ENCODE data around the gene SNAPIN. TPM values are rescaled to one million over a fixed set of nuclear protein-coding genes. Genes with fewer than 3 reads are reported as not detected.
A peak's percentile ranks its signal among the peaks of the same experiment; 100 is the strongest.

Gene SNAPIN
- total RNA-seq, 2 donors from 2014 or later: 29.3 to 33.0 TPM

DNA sequence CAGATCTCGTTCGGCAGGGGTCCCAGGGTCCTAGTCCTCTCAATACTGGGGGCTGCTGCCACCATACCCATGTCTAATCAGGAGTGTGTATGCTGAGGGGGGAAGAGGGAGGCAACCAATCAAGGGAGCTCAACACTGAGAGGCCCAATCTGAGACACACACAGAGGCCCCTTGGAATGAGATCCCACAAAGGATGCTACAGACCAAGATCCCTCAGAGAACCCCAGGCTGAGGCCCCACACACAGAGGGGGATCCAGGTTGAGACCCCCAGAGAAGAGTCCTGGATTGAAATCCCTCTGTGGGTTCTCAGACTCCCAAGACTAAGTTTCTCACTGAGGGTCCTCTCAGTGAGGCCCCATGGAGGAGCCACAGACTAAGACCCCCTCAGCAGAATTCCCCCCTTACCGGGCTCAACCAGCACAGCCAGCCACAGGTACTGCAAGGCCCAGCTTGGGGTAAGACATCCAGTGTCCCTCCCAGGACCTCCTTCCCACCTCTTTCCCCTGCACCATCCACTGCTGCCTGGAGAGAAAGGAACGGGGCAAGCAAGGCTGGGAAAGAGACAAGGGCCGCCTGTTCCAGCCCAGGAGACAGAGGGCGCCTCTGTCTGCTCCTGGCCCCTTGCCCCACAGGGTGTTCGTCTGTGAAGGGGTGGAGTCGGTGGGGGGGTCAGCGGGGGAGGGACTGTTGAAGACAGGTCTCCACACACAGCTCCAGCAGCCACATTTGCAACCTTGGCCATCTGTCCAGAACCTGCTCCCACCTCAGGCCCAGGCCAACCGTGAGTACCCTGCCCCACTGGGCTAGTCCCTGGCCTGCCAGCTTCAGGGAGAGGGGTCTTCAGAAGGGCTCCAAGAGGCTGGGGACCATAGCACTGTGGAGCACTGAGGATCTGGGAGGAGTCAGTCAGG is 30.5 kb upstream of the SNAPIN start, which contains the start of gene S100A1:
Gene S100A1 (plus strand): TSS at position 720 of the 912 bp plus-strand sequence. CDS start 2,088 bp downstream, outside the sequence.
- H3K4me3 ChIP-seq: peak within 1 kb of the TSS; percentile 42
- H3K9ac ChIP-seq (ENCODE audit: low read depth in 2 of 2, low read length in 2 of 2): peak within 1 kb of the TSS; percentile 74 to 78
- peaks cover 9% of the 10 kb centered on the region for H3K4me1 ChIP-seq
- peak within 1 kb of the TSS; percentile 74 for H3K27ac ChIP-seq
- H3K9me3 ChIP-seq: no peaks in the 10 kb centered on the region
- DNase-seq: no peak
- TF ChIP-seq, protein P1, sequence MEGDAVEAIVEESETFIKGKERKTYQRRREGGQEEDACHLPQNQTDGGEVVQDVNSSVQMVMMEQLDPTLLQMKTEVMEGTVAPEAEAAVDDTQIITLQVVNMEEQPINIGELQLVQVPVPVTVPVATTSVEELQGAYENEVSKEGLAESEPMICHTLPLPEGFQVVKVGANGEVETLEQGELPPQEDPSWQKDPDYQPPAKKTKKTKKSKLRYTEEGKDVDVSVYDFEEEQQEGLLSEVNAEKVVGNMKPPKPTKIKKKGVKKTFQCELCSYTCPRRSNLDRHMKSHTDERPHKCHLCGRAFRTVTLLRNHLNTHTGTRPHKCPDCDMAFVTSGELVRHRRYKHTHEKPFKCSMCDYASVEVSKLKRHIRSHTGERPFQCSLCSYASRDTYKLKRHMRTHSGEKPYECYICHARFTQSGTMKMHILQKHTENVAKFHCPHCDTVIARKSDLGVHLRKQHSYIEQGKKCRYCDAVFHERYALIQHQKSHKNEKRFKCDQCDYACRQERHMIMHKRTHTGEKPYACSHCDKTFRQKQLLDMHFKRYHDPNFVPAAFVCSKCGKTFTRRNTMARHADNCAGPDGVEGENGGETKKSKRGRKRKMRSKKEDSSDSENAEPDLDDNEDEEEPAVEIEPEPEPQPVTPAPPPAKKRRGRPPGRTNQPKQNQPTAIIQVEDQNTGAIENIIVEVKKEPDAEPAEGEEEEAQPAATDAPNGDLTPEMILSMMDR (IDR thresholded peaks at IDR 0.05): no peak
- intact Hi-C loops (cut with DNase I): no loop called here
- H3K27me3 ChIP-seq: no peaks in the 10 kb centered on the region
- H3K36me3 ChIP-seq: no peaks in the 10 kb centered on the region

DNA sequence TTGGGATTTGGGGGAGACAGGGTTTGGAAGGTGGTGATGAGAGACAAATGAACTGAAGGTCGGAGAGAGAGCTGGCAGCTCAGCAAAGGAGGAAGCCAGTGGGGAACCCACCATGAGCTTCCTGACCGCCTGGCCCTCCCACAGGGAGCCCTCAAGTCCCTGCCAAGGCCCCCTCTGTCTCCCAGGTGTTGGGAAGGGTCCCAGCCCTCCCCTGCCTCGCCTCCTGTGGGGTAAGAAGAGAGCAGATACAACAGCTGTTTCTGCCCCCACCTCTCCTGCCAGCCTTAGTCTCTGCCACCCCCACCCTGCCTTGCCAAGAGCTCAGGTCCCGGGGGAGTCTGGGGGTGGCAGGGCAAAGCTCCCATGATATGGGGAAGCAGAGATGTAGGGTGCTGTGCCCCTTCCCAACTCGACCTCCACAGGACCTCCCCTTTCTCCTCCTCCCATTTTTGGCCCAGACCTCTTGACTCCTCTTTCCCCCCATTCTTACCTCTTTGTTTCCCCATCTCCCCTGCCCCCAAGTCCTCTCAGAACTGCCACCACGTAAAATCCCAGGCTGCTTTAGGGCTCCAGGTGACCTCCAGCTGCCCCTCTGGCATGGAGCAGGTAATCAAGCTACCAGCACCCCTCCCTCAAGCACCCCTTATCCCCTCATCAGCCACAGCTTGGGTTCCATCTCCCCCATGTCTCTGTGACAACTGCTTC is 29.7 kb upstream of the SNAPIN start:
- H3K36me3 ChIP-seq: no peaks in the 10 kb centered on the region
- H3K9ac ChIP-seq (ENCODE audit: low read depth in 2 of 2, low read length in 2 of 2): no peak overlapping the region
- TF ChIP-seq, protein P1 (IDR thresholded peaks at IDR 0.05): no peak
- H3K27me3 ChIP-seq: no peaks in the 10 kb centered on the region
- H3K9me3 ChIP-seq: no peaks in the 10 kb centered on the region
- H3K4me3 ChIP-seq: no peak overlapping the region
- intact Hi-C loops (cut with DNase I): no loop called here
- no peak for DNase-seq
- H3K27ac ChIP-seq: no peak overlapping the region
- H3K4me1 ChIP-seq: peaks cover 9% of the 10 kb centered on the region

DNA sequence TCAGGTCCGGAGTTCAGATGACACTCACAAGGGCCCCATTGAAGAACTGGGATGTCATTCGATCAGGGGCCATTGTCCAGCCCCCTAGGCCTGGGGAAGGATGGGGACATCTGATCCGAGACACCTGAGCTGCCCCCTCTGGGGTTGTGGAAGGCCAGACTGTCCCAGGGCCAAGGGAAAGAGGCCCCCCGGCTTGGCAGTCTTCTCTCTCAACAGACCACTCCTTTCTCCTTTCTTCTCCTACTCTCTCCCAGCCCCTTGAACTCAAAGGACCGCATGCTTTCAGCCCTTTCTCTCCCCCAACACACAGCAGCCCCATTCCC is 29.2 kb upstream of the SNAPIN start:
- no peak overlapping the region for H3K27ac ChIP-seq
- no peak for DNase-seq
- H3K4me3 ChIP-seq: no peak overlapping the region
- peaks cover 9% of the 10 kb centered on the region for H3K4me1 ChIP-seq
- H3K27me3 ChIP-seq: no peaks in the 10 kb centered on the region
- intact Hi-C loops (cut with DNase I): no loop called here
- no peaks in the 10 kb centered on the region for H3K36me3 ChIP-seq
- TF ChIP-seq, protein P1 (IDR thresholded peaks at IDR 0.05): no peak
- no peaks in the 10 kb centered on the region for H3K9me3 ChIP-seq
- H3K9ac ChIP-seq (ENCODE audit: low read depth in 2 of 2, low read length in 2 of 2): no peak overlapping the region

DNA sequence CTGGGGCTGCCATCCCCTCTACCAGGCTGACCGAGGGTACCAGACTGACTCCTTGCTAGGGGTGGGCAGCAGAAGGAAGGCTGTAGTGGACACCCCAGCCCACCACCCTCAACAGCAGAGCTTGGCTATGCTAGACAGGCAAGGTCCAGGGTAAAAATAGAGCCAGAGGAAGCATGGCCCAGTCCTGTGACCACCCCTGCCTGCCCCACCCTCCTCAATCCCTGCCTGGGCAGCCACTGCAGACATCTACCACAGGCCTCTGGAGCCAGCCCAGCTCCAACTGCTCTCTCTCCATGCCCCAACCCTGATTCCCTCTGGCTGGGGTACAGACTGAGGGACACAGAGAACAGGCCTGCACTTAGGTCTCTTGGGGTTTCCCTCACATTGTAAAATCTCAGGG is 28.5 kb upstream of the SNAPIN start:
- DNase-seq: no peak
- peaks cover 9% of the 10 kb centered on the region for H3K4me1 ChIP-seq
- H3K9me3 ChIP-seq: no peaks in the 10 kb centered on the region
- TF ChIP-seq, protein P1 (IDR thresholded peaks at IDR 0.05): no peak
- intact Hi-C loops (cut with DNase I): no loop called here
- no peak overlapping the region for H3K27ac ChIP-seq
- no peak overlapping the region for H3K4me3 ChIP-seq
- no peak overlapping the region for H3K9ac ChIP-seq (ENCODE audit: low read depth in 2 of 2, low read length in 2 of 2)
- H3K27me3 ChIP-seq: no peaks in the 10 kb centered on the region
- no peaks in the 10 kb centered on the region for H3K36me3 ChIP-seq

DNA sequence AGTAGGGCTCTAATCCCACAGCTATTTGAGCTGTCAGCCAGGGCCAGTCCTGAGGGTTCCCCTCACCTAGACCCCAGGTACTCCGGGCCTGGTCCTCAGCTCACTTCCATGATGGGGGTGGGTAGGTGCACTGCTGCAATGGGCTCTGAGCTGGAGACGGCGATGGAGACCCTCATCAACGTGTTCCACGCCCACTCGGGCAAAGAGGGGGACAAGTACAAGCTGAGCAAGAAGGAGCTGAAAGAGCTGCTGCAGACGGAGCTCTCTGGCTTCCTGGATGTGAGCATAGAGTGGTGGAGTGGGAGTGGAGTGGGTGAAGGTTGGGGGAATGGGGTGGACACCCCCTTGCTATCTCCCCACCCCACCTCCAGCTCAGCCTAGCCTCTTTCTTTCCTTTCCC is 28.1 kb upstream of the SNAPIN start:
- TF ChIP-seq, protein P1 (IDR thresholded peaks at IDR 0.05): no peak

More for the DNA sequence above, 28.1 kb upstream of the SNAPIN start:
- Histone ChIP-seq H3K9me3 (no peaks in the 10 kb centered on the region), H3K9ac (ENCODE audit: low read depth in 2 of 2, low read length in 2 of 2) (no peak overlapping the region), H3K36me3 (no peaks in the 10 kb centered on the region), H3K4me3 (no peak overlapping the region), H3K4me1 (peaks cover 10% of the 10 kb centered on the region), H3K27ac (no peak overlapping the region), H3K27me3 (no peaks in the 10 kb centered on the region)
- no peak for DNase-seq
- intact Hi-C loops (cut with DNase I): no loop called here
